Measurements from ENCODE around the gene JPT2.
A peak's percentile ranks its signal among the peaks of the same experiment; 100 is the strongest.

The JPT2 gene

DNA sequence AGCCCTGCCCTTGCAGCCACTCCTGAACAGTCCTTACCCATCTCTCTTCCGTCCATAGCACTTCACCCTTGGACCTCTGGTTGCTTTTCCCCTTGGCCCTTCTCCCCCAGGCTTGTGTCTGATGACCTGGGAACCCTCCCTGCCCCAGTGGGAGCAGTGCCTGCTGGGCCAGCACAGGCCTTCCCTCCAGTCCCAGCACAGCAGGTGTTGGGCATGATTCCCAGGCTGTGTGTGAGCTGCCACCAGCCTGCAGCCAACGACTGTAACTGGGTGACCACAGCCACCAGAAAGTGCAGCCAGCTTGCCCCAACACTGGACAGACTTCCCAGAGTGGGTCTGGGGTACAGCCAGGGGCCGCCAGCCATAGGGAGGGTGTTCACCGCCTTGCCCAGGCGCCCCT is 35.9 kb upstream of the JPT2 start:
- Mint-ChIP-seq H3K36me3 (peaks cover 40% of the 10 kb centered on the region), H3K9me3 (no peaks in the 10 kb centered on the region)

DNA sequence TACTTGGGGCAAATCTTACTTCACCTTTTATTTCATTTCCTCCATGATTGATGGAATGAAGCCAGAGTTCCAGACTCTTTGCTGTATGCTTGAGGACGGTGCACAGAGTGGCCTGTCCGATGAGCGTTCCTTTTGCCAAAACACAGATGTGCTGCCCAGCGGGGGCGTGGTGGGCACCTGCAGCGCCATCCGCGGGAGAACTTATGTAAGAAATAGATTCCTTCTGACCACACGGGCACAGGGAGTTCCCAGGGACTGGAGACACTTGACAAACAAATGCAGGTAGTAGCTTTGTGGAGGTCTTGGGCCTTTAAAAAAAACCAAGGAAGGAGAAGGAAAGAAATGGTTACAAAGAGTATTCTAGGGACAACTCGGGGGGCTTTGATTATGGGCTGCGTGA is 35.3 kb upstream of the JPT2 start:
- peaks cover 10% of the 10 kb centered on the region for H3K4me1 Mint-ChIP-seq
- H3K27ac Mint-ChIP-seq: no peak overlapping the region

More for the DNA sequence above, 35.9 kb upstream of the JPT2 start:
- DNase-seq (ENCODE audit: low spot score in 2 of 2) (no peak), ATAC-seq (ENCODE audit: low read depth) (no peak)
- Mint-ChIP-seq H3K27ac (no peak overlapping the region), H3K4me3 (no peak overlapping the region), H3K4me1 (peaks cover 9% of the 10 kb centered on the region), H3K27me3 (no peaks in the 10 kb centered on the region)

DNA sequence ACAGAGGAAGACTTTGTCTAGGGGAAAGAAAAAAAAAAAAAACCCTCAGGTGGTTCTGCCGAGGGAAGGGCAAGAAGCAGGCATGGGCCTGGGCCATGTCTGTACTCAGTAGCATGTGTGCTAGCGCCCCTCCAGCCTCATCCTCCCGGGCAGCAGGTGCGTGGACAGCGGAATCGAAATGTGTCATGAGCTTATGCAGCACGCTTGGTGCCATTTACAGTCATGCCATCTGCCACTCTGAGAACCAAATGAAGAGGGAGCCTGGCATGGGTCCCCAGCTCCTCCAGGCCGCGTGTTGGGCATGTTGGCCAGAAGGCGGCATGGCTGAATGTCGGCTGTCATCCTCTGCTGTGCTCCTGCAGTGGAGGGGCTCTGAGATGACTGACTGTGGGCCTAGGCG is 34.6 kb upstream of the JPT2 start:
- Mint-ChIP-seq H3K36me3 (peaks cover 41% of the 10 kb centered on the region), H3K27ac (no peak overlapping the region), H3K4me1 (peaks cover 13% of the 10 kb centered on the region), H3K27me3 (no peaks in the 10 kb centered on the region), H3K9me3 (no peaks in the 10 kb centered on the region), H3K4me3 (no peak overlapping the region)
- DNase-seq (ENCODE audit: low spot score in 2 of 2) (no peak), ATAC-seq (ENCODE audit: low read depth) (no peak)

More for the DNA sequence above, 35.3 kb upstream of the JPT2 start:
- H3K36me3 Mint-ChIP-seq: peaks cover 41% of the 10 kb centered on the region
- H3K27me3 Mint-ChIP-seq: no peaks in the 10 kb centered on the region
- H3K4me3 Mint-ChIP-seq: no peak overlapping the region
- no peak for ATAC-seq (ENCODE audit: low read depth)
- no peaks in the 10 kb centered on the region for H3K9me3 Mint-ChIP-seq
- DNase-seq (ENCODE audit: low spot score in 2 of 2): no peak

DNA sequence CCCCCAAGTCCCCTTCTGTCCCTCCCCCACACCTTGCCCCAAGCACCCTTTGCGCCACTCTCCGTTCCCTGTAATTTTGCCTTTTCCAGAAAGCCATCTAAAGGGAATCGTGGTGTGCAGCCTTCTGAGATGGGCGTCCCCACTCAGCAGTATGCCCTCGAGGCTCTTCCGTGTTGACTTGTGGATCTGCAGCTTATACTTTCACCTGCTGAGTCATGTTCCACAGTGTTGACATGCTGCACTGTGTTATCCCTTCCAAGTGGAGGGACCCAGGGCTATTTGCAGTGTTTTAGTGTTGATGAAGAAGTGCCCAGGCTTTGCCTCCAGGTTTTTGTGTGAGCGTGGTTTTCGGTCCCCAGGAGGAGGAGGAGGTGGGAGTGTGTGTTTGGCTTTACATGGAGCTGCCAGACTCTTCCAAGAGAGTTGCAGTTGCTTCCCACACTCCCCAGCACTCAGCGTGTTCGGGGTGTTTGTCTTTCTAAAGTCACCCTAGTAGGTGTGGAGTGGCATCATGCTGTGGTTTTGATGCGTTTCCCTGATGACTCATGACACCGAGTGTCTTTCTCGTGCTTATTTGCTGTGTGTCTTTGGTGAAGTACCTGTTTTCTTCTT is 32.1 kb upstream of the JPT2 start:
- DNase-seq (ENCODE audit: low spot score in 2 of 2): no peak

DNA sequence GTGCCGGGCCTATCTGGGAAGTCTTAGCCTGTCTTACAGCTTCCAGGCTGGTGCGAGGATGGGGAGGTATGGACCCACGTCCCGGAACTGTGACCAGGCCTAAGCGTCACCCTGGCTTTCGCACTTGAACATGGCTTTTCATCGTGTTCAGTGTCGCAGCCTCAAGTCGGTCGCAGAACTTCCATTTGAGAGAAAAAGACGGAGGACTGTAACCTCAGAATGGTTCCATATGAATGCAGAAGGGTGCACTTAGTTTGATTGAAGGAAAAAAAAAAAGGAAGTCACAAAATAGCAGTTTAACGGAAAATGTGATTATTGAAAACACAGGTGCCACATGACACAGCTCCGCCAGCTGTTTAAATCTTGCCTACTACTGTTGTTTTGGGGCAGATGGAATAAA is 30.2 kb upstream of the JPT2 start:
- H3K4me1 Mint-ChIP-seq: peaks cover 23% of the 10 kb centered on the region
- no peak for DNase-seq (ENCODE audit: low spot score in 2 of 2)
- no peaks in the 10 kb centered on the region for H3K9me3 Mint-ChIP-seq
- no peaks in the 10 kb centered on the region for H3K27me3 Mint-ChIP-seq
- peak overlapping the region; percentile 65 for H3K4me3 Mint-ChIP-seq
- peaks cover 34% of the 10 kb centered on the region for H3K36me3 Mint-ChIP-seq
- H3K27ac Mint-ChIP-seq: peak overlapping the region; percentile 80
- ATAC-seq (ENCODE audit: low read depth): peak; percentile 58

More for the DNA sequence above, 32.1 kb upstream of the JPT2 start:
- H3K4me3 Mint-ChIP-seq: no peak overlapping the region
- H3K4me1 Mint-ChIP-seq: peaks cover 18% of the 10 kb centered on the region
- no peaks in the 10 kb centered on the region for H3K9me3 Mint-ChIP-seq
- H3K36me3 Mint-ChIP-seq: peaks cover 32% of the 10 kb centered on the region
- H3K27me3 Mint-ChIP-seq: no peaks in the 10 kb centered on the region
- H3K27ac Mint-ChIP-seq: peak overlapping the region; percentile 36
- no peak for ATAC-seq (ENCODE audit: low read depth)

DNA sequence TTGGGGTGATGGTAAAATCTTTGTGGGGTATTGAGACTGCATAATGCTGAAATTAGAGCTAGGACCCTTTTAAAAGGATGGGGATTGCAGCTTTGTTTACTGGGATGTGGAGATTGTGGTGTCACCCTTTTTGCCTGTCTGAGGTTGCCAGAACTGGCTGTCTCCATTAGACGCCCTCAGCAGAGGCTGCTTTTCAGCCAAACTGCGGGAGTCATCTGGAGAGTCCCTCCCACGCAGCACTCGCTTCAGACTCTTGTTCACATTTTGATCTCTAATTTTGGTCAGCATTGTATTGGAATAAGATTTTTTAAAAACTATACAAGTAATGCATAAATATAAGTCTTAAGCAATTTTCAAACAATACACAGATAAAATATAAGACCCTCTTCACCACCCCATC is 27.9 kb upstream of the JPT2 start:
- H3K9me3 Mint-ChIP-seq: no peaks in the 10 kb centered on the region
- no peak for DNase-seq (ENCODE audit: low spot score in 2 of 2)
- H3K4me3 Mint-ChIP-seq: no peak overlapping the region
- ATAC-seq (ENCODE audit: low read depth): no peak
- no peak overlapping the region for H3K27ac Mint-ChIP-seq
- H3K4me1 Mint-ChIP-seq: peaks cover 18% of the 10 kb centered on the region
- H3K27me3 Mint-ChIP-seq: no peaks in the 10 kb centered on the region
- H3K36me3 Mint-ChIP-seq: peaks cover 37% of the 10 kb centered on the region

DNA sequence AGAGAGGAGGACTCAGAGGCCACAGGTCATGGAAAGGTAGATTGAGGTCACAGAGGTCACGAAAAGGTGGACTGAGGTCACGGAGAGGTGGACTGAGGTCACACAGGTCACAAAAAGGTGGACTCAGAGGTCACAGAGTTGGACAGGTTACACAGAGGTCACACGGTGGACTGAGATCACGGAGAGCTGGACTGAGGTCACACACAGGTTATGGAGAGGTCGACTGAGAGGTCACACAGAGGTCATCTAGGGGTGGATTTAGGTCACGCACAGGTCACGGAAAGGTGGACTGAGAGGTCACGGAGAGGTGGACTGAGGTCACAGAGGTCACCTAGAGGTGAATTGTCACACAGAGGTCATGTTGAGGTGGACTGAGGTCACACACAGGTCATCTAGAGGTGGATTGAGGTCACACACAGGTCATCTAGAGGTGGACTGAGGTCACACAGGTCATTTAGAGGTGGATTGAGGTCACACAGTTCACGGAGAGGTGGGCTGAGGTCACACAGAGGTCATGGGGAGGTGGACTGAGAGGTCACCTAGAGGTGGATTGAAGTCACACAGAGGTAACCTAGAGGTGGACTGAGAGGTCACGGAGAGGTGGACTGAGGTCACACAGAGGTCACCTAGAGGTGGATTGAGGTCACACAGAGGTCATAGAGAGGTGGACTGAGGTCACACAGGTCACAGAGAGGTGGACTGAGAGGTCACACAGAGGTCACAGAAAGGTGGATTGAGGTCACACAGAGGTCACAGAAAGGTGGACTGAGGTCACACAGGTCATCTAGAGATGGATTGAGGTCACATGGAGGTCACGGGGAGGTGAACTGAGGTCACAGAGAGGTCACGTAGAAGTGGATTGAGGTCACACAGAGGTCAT is 26.7 kb upstream of the JPT2 start:
- no peak for ATAC-seq (ENCODE audit: low read depth)
- Mint-ChIP-seq H3K4me3 (no peak overlapping the region), H3K9me3 (no peaks in the 10 kb centered on the region), H3K27ac (peak overlapping the region; percentile 42), H3K4me1 (peaks cover 16% of the 10 kb centered on the region), H3K36me3 (peaks cover 34% of the 10 kb centered on the region), H3K27me3 (no peaks in the 10 kb centered on the region)
- no peak for DNase-seq (ENCODE audit: low spot score in 2 of 2)

DNA sequence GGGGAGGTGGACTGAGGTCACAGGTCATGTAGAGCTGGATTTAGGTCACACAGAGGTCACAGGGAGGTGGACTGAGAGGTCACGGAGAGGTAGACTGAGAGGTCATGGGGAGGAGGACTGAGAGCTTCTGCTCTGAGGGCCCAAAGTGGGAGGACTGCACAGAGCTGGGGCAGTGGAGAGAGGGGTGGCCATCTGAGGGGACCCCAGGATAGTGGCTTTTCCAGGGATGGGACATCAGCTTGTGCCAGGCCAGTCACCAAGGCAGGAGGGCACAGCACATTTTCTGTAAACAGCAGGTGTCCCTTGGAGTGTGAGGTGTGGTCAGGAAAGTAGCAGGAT is 26.1 kb upstream of the JPT2 start:
- ATAC-seq (ENCODE audit: low read depth): no peak
- Mint-ChIP-seq H3K27ac (no peak overlapping the region), H3K36me3 (peaks cover 34% of the 10 kb centered on the region), H3K4me1 (peaks cover 16% of the 10 kb centered on the region), H3K27me3 (no peaks in the 10 kb centered on the region), H3K4me3 (no peak overlapping the region), H3K9me3 (no peaks in the 10 kb centered on the region)
- DNase-seq (ENCODE audit: low spot score in 2 of 2): no peak

DNA sequence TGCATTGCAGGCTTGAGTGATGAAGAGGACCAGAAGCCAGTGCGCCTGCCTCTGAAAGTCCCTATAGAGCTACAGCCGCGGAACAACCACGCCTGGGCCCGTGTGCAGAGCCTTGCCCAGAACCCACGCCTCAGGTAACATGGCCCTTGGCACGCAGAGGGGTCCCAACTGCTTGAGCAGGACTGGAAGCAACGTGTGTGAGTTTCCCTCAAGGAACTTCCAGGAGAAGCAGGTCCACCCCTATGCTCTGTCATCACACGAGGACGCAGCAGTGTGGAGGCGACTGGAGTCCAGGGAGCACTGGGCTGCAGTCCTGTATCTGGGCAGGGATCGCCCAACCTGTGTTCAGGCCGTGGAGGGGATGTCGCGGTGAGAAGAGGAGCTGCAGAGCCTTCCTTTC is 25.1 kb upstream of the JPT2 start:
- peaks cover 12% of the 10 kb centered on the region for H3K4me1 Mint-ChIP-seq
- no peak for DNase-seq (ENCODE audit: low spot score in 2 of 2)
- H3K27me3 Mint-ChIP-seq: no peaks in the 10 kb centered on the region
- ATAC-seq (ENCODE audit: low read depth): no peak
- no peak overlapping the region for H3K27ac Mint-ChIP-seq
- no peak overlapping the region for H3K4me3 Mint-ChIP-seq
- H3K36me3 Mint-ChIP-seq: peaks cover 31% of the 10 kb centered on the region
- H3K9me3 Mint-ChIP-seq: no peaks in the 10 kb centered on the region

DNA sequence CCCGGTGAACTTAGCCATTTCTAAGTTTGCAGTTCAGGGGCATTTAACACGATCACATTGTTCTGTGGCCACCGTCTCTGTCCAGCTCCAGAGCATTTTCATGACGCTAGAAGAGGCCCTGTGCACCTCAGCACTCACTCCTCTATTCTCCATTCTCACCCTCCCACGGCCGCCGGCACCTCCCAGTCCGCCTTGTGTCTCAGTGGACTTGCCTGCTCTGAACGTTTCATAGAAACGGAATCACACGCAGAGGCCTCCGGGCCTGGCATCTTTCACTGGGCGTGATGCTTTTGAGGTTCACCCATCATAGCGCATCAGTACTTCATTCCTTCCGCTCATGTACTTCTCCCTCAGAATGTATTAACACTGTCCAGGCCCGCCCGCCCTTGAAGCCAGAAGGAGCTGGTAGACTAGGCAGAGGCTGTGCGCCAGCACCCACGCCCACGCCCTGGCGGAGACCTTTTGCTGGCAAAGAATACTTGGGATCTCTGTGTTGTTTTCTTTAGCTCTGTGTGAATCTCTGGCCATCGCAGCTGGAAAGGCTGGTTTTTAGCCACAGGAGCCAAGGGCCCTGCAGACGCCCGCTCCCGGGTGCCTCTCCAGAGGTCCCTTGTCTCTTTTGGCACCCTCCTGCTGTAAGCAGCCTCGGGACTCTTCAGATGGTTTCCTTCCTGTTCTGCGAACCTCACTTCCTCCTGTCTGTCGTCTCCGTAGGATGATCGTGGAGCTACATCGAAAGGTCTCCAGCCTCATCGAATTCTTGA is 23.4 kb upstream of the JPT2 start:
- peaks cover 8% of the 10 kb centered on the region for H3K4me1 Mint-ChIP-seq
- H3K36me3 Mint-ChIP-seq: peaks cover 32% of the 10 kb centered on the region
- H3K9me3 Mint-ChIP-seq: no peaks in the 10 kb centered on the region
- no peak for DNase-seq (ENCODE audit: low spot score in 2 of 2)
- no peaks in the 10 kb centered on the region for H3K27me3 Mint-ChIP-seq
- no peak overlapping the region for H3K27ac Mint-ChIP-seq
- ATAC-seq (ENCODE audit: low read depth): no peak
- no peak overlapping the region for H3K4me3 Mint-ChIP-seq

DNA sequence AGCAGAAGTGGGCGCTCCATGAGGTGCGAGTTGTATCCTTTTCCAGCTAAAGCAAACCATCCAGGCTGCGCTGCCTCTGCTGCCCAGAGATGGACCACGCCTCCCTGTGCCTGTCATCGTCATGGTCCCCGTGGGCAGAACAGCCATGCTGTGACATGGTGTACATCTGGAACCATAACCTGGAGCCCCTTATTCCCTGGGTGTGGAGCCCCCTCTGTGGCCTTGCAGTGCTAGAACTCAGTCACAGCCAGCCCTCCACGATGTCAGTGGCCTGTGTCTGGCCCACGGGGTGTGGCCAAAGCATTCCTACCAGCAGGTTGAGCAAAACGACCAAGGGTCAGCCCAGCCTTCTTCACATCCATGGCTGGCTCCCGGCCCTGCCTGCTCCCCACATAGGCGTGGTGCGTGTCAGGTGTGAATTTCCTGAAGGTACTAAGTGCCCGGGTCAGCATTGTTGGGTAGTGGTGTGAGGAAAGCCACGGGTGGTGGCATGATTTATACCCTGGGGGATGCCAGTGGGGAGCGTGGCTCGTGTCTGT is 22.7 kb upstream of the JPT2 start:
- H3K27ac Mint-ChIP-seq: no peak overlapping the region
- H3K9me3 Mint-ChIP-seq: no peaks in the 10 kb centered on the region
- no peaks in the 10 kb centered on the region for H3K27me3 Mint-ChIP-seq
- peaks cover 32% of the 10 kb centered on the region for H3K36me3 Mint-ChIP-seq
- H3K4me3 Mint-ChIP-seq: no peak overlapping the region
- ATAC-seq (ENCODE audit: low read depth): no peak
- H3K4me1 Mint-ChIP-seq: peaks cover 8% of the 10 kb centered on the region
- DNase-seq (ENCODE audit: low spot score in 2 of 2): no peak

DNA sequence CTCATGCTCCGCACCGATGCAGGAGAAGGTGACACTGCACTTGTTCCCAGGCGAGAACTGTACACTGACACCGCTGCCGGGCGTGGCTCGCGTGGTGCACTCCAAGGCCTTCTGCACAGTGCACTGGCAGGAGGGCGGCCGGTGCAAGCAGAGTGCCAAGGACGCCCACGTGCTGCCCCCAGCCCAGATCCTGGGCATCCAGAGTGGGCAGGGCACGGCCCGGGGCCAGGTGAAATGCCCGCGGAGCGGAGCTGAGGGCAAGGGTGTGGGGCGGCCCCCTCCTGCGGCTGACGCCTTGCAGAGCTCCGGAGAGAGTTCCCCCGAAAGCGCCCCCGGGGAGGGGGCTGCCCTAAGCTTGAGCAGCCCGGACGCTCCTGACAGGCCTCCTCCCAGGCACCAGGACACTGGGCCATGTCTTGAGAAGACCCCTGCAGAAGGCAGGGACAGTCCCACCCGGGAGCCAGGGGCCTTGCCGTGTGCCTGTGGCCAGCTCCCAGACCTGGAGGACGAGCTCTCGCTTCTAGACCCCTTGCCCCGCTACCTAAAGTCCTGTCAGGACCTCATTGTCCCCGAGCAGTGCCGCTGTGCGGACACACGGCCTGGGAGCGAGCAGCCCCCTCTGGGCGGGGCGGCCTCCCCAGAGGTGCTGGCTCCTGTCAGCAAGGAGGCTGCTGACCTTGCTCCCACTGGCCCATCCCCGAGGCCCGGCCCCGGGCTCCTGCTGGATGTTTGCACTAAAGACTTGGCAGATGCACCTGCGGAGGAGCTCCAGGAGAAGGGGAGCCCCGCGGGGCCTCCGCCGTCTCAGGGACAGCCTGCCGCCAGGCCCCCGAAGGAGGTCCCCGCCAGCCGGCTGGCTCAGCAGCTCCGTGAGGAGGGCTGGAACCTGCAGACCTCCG is 21.9 kb upstream of the JPT2 start:
- Mint-ChIP-seq H3K36me3 (peaks cover 28% of the 10 kb centered on the region), H3K27me3 (no peaks in the 10 kb centered on the region), H3K4me1 (peaks cover 4% of the 10 kb centered on the region), H3K4me3 (no peak overlapping the region), H3K27ac (no peak overlapping the region), H3K9me3 (no peaks in the 10 kb centered on the region)
- DNase-seq (ENCODE audit: low spot score in 2 of 2) (no peak), ATAC-seq (ENCODE audit: low read depth) (no peak)

DNA sequence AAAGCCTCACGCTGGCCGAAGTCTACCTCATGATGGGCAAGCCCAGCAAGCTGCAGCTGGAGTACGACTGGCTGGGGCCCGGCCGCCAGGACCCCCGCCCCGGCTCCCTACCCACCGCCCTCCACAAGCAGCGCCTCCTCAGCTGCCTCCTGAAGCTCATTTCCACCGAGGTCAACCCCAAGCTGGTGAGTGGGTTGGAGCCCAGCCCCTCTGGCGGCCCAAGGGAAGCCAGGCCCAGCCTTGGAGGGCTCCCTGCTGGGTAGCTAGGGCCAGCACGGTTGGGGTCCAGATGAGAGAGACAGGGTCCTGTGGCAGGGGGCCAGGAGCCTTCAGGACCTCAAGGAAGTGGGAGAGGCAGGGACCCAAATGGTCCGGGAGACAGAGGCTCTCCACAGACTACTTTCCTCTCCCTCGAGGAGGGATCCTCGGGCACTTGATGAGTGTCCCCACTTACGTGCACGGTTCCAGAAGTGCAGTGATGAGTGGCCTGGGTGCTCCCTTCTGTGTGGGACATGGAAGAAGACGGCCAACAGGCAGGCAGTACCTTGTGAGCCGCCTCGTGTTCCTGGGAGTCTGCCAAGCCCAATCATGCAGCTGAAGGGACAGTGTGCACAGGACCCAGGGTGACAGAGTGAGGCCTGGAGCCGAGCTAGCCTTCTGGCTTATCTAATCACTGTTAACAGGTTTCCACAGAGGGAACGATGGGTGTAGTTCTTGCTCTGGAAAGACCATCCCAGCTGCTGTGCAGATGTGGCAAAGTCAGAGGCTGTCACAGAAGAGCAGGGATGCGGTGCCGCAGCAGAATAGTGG is 21.1 kb upstream of the JPT2 start:
- Mint-ChIP-seq H3K36me3 (peaks cover 20% of the 10 kb centered on the region), H3K4me1 (no peaks in the 10 kb centered on the region), H3K27ac (no peak overlapping the region), H3K4me3 (no peak overlapping the region), H3K9me3 (no peaks in the 10 kb centered on the region), H3K27me3 (no peaks in the 10 kb centered on the region)
- ATAC-seq (ENCODE audit: low read depth) (no peak), DNase-seq (ENCODE audit: low spot score in 2 of 2) (no peak)
